GM10847 (cell line): ENCODE data around the gene LPXN.

Experiments used
- POLR2A ChIP-seq: IDR thresholded peaks from 2 replicates; pipeline ENCODE4 v1.6.1; 2011; ENCODE audit not compliant: insufficient read length; ENCODE audit errors: extremely low read depth

LPXN gene

GRCh38 chr11:58591659-58592058, 16.0 kb upstream of the LPXN start:
- no peak for TF ChIP-seq POLR2A

DNA sequence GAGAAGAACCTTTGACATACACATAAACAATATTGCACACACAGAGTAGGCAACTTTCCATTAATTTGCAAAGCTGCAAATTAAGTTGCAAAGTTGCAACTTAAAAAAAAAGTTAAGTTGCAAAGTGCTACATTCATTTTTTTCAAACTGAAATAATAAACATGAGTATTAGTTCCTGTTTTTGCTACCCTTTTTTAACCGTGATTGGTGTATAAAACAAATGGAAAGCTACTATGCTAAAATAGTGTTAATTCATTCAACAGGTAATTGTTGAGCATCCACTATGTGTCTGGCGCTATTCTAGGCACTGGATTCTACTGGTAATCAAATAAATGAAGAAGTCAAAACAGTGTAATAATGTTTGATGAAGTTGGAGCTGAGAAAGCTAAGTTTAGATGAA, 11.3 kb upstream of the LPXN start:
- TF ChIP-seq POLR2A: no peak

DNA sequence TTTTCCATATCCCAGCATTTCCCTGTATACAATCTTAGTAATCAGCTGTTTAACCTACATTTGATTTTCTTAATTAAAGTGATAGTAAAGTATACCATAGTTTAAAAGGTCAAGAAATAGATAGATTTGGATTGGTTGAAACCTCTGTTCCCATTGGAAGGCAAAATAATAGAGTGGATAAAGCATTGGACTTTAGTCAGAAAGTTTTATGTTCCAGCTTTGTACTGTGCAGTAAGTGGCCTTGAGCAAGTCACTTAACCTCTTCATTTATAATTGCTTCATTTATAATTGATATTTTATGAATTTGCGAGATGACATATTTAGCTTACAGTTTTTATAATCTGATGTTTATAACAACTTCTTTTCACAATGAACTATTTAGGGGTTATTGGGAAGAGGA, 6.8 kb upstream of the LPXN start:
- no peak for TF ChIP-seq POLR2A

DNA sequence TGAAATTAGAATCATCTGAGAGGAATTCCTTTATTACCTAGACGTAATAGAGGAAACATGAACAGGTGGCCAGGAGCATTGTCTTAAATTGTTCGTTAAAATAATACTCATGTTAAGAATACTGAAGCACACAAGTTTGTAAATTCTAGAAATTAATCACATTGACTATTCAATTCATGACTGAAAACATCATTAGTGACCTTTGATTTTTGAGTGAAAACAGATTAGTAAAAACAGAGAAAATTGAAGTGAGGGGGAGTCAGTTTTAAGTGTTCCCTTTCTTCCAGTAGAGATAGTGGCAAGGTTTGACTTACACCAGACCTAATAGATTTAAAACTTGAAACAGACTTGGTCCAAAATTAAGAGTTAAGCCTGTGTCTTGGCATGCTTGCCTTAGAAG, 4.7 kb upstream of the LPXN start:
- TF ChIP-seq POLR2A: no peak

DNA sequence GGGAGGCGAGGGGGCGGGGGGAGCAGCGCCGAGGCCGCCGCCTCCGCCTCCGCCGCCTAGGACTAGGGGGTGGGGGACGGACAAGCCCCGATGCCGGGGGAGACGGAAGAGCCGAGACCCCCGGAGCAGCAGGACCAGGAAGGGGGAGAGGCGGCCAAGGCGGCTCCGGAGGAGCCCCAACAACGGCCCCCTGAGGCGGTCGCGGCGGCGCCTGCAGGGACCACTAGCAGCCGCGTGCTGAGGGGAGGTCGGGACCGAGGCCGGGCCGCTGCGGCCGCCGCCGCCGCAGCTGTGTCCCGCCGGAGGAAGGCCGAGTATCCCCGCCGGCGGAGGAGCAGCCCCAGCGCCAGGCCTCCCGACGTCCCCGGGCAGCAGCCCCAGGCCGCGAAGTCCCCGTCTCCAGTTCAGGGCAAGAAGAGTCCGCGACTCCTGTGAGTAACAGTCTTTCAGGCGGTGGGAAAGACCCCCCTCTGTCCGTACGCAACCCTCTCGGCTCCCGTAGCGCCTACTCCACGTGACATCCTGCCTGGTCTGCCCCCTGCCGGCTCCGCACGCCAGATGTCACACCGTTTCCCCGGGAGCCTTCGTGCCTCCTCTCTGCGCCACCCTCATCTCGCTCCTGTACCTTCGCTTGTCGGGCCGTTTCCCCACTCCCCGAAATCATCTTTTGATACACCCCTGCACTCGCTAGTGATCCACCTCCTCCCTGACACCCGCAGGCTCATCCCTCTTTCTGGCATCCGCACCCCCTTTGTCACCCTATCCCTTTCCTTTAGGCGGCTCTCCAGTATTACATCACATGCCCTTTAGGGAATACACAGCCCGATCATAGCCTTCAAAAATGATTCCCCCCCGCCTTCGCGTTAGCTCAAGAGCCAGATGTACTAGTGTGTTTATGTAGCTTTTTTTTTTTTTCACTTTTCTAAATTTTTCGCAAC, 3.8 kb upstream of the LPXN start:
- TF ChIP-seq POLR2A: peak; percentile 67

DNA sequence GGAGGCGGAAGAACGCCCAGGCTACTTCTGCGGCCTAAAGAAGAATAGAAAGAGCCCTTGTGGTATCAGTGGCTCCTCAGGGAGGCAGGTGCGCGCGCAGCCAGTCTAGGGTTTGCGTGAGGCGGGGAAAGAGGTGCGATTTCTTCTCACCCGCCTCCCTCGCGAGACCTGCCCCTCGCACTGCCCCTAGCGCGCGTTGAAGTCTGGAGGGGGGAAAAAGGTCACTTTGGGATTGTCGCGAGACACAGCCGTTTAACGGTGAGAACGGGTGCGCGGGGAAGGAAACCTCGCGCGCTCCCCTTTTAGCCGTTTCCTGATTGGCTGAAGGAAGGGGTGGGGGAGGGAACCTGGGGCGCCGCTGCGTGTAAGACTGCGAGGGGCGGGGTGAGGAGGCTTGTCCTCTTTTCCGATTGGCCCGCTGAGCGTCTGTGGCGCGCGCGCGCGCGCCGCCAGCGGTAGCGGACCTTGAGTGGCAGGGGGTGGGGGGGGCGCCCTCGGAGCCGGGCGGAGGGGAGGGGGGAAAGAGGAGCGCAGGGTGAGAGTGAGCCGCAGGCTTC, 3.1 kb upstream of the LPXN start, which contains the start of gene ZFP91:
Gene ZFP91 (plus strand): TSS at position 429 of the 557 bp plus-strand sequence. CDS start 219 bp downstream, outside the sequence.
- TF ChIP-seq POLR2A: peak; percentile 42

DNA sequence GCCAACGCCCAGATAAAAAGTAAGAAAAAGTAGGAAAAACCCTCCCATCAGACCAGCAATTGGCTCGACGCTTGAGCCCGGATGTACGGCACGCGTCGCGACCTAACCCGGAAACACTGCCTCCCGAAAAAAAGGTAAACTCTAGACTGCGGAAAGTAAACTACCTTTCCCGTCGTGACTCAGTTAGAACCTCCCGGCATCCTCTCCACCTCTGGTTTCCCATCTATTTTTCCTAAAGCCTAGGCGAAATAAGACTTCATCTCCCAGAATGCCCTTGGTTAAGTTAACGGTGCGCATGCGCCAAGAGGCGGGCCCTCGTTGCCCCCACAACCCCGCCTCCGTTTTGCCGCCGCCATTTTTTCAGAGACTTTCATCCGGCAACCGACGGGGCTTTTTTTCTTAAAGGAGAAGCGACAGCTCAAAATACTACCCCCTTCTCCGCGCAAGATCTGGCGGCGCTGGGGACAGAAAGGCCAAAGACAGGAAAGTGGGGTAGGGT, 2.5 kb upstream of the LPXN start:
- no peak for TF ChIP-seq POLR2A

DNA sequence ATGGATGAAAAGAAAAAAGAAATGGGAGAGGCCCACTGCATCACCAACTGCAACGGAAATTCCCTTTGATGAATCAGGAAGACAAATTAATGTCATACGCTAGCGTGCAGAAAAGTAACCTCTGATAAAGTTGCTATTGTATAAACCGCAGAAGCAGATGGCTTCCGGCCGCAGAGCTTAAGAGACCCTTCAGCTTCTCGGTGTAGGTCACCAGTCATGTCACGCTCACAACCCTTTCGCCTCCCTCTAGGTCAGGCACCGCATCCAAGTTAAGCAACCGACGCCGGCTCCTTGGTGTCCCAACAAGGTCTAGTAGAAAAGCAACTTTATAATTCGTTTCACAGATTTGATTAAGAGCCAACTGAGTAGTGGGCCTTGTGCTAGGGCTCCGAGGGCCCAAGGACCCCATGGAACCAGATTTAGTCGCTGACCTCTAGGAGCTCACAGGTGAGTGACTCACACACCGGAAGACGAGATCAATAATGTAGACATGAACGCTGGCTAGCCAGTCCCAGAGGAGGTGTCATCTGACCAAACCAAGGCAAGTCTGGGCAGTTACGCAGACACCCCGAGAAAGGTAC, 2.0 kb upstream of the LPXN start:
- peak; percentile 54 for TF ChIP-seq POLR2A

DNA sequence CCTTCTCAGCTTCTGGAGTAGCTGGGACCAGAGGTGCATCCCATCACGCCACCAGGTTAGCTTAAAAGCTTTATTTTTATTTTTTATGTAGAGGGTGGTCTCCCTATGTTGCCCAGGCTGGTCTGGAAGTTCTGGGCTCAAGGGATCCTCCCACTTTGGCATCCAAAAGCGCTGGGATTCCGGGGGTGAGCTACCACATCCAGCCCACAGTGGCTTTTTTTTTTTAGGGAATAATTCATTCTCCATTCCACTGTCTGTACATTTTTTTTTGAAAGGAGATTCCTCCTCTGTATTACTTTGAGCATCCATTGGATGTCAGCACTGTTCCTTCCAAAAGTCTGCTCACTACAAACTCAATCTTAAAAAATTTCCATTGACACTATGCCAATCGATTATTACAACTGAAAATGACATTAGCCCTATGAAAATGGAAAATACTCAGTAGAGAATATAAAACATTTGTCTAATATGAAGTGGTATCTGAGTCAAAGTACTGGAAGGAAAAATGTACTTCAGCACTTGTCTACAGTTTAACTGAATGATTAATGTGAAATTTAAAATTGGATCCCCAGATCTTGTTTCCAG, 1.3 kb upstream of the LPXN start:
- no peak for TF ChIP-seq POLR2A

DNA sequence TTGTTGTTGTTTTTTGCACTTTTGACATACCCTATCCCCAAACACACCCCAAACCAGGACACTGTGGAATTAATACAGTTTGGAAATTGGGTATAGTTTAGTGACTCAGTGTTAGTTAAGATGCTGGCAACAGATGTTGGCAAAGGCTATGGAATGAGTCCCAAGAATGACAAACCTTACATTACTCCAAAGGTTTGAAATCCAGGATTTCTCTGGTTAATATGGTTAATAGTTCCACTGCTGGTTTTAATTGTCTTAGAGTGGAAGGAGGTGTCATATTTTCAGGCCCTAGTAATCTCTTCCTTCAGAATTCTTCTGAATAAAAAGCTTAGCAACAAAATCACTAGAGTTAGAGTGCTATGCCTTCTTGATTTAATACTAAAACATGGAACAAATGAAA, 775 bp downstream of the LPXN start:
- TF ChIP-seq POLR2A: no peak

- peak; percentile 16 for TF ChIP-seq POLR2A
Observed at GRCh38 chr11:58573451-58574104, 2.1 kb downstream of the LPXN start.

- TF ChIP-seq POLR2A: no peak
Observed at GRCh38 chr11:58567889-58568512, 7.7 kb downstream of the LPXN start.

GRCh38 chr11:58564231-58564630, 11.4 kb downstream of the LPXN start:
- TF ChIP-seq POLR2A: no peak

DNA sequence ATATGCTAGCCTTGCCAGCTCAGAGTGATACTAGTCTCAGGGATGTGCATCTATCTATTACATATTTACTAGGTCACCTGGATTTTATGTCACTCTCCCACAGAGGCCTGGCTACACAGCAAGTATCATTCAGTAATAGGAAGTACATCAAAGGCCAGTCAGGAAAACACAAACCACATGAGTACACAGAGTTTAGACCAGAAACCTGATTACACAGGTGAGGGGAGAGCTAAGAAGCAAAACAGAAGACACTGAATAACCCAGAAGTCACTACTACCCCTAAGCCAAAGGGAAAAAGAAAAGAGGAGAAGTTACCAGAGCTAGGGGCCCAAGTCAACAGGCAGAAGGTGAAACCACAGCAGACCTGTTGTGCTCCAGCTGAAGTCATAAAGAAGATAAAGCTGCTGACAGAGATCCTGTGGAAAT, 13.3 kb downstream of the LPXN start:
- no peak for TF ChIP-seq POLR2A
